Astrocyte (in vitro differentiated cells and primary cell): ENCODE results near the gene NRGN.

Experiments used
- EZH2 ChIP-seq: IDR thresholded peaks from 2 replicates; pipeline ENCODE4 v1.6.1; 2012; ENCODE audit warnings: mild to moderate bottlenecking, low read length, inconsistent platforms; ENCODE audit not compliant: insufficient read depth
- TF ChIP-seq, protein P1 (sequence below): IDR thresholded peaks from 2 replicates; pipeline ENCODE4 v1.5.1; 2011; ENCODE audit warnings: low read depth, mild to moderate bottlenecking, inconsistent platforms, low read length, moderate library complexity; ENCODE audit not compliant: insufficient read depth

GRCh38 chr11:124742555-124742954, 2.8 kb downstream of the NRGN start:
- TF ChIP-seq, protein P1, sequence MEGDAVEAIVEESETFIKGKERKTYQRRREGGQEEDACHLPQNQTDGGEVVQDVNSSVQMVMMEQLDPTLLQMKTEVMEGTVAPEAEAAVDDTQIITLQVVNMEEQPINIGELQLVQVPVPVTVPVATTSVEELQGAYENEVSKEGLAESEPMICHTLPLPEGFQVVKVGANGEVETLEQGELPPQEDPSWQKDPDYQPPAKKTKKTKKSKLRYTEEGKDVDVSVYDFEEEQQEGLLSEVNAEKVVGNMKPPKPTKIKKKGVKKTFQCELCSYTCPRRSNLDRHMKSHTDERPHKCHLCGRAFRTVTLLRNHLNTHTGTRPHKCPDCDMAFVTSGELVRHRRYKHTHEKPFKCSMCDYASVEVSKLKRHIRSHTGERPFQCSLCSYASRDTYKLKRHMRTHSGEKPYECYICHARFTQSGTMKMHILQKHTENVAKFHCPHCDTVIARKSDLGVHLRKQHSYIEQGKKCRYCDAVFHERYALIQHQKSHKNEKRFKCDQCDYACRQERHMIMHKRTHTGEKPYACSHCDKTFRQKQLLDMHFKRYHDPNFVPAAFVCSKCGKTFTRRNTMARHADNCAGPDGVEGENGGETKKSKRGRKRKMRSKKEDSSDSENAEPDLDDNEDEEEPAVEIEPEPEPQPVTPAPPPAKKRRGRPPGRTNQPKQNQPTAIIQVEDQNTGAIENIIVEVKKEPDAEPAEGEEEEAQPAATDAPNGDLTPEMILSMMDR, result no peak
- TF ChIP-seq EZH2, result no peak
